OCI-LY7 (cell line): ENCODE measurements around the gene FERMT3. TPM values are rescaled to one million over a fixed set of nuclear protein-coding genes. Genes with fewer than 3 reads are reported as not detected.

Experiments used
- BruUV-seq: library from RNA; stranded (reverse); fragments of 400-500 nt; replicated peaks from 2 replicates; lab custom pipeline; 2021; lab: Mats Ljungman, UMichigan
- CTCF ChIA-PET: fragments of 300-600 bp; sonication (Branson Sonifier 250); formaldehyde crosslinking; loops from one replicate; lab custom pipeline; 2022; ENCODE audit warnings: antibody characterized with exemption; ENCODE audit not compliant: unreplicated experiment; lab: Charles Lee
- POLR2A ChIA-PET: fragments of 300-600 bp; sonication (Branson Sonifier 250); formaldehyde crosslinking; loops from one replicate; lab custom pipeline; 2022; ENCODE audit warnings: antibody characterized with exemption; lab: Charles Lee
- DNase-seq: peaks from one replicate; pipeline ENCODE4 v3.0.0-alpha.2; 2015; ENCODE audit warnings: low spot score
- H2AFZ ChIP-seq: fragments of 200-600 bp; sonication (generic), shearing (Covaris generic); 2 replicates; pipeline ENCODE4 v1.6.1; 2014; ENCODE audit warnings: mild to moderate bottlenecking, antibody characterized with exemption, low read length, moderate library complexity
- H3K27ac ChIP-seq: fragments of 200-600 bp; sonication (generic); 2 replicates; pipeline ENCODE4 v1.5.1; 2014; ENCODE audit warnings: mixed run types, low read depth, mild to moderate bottlenecking, moderate library complexity, low read length, inconsistent platforms; ENCODE audit not compliant: poor library complexity, severe bottlenecking
- H3K36me3 ChIP-seq: fragments of 200-600 bp; sonication (generic); 2 replicates; pipeline ENCODE4 v1.6.1; 2014; ENCODE audit warnings: mild to moderate bottlenecking, antibody characterized with exemption, low read length, moderate library complexity, mixed read lengths; ENCODE audit not compliant: insufficient read depth
- H3K4me1 ChIP-seq: fragments of 200-600 bp; sonication (generic); 2 replicates; pipeline ENCODE4 v1.5.1; 2014; ENCODE audit warnings: mild to moderate bottlenecking, low read length; ENCODE audit not compliant: insufficient read depth, poor library complexity, severe bottlenecking
- H3K4me2 ChIP-seq: fragments of 200-600 bp; sonication (generic); 2 replicates; pipeline ENCODE4 v1.6.1; 2014; ENCODE audit warnings: mild to moderate bottlenecking, low read length
- H3K4me3 ChIP-seq: fragments of 200-600 bp; sonication (generic); 2 replicates; pipeline ENCODE4 v1.5.1; 2014; ENCODE audit warnings: mild to moderate bottlenecking, low read depth, low read length; ENCODE audit not compliant: poor library complexity, severe bottlenecking
- H3K79me2 ChIP-seq: fragments of 200-600 bp; sonication (generic); 2 replicates; pipeline ENCODE4 v1.6.1; 2016; ENCODE audit warnings: low read depth, mild to moderate bottlenecking, low read length, moderate library complexity, mixed read lengths; ENCODE audit not compliant: insufficient read depth
- H3K9me2 ChIP-seq: fragments of 200-600 bp; sonication (generic); 2 replicates; pipeline ENCODE4 v1.6.1; 2016; ENCODE audit warnings: mild to moderate bottlenecking, low read length, mixed read lengths; ENCODE audit not compliant: insufficient read depth
- H3K9me3 ChIP-seq: fragments of 200-600 bp; sonication (generic); 2 replicates; pipeline ENCODE4 v1.6.1; 2014; ENCODE audit warnings: mild to moderate bottlenecking, mixed run types, low read length, mixed read lengths
- H4K20me1 ChIP-seq: fragments of 200-600 bp; sonication (generic); 2 replicates; pipeline ENCODE4 v1.6.1; 2014; ENCODE audit warnings: mild to moderate bottlenecking, antibody characterized with exemption, low read length, moderate library complexity, mixed read lengths; ENCODE audit not compliant: insufficient read depth
- EZH2phosphoT487 ChIP-seq: fragments of 200-600 bp; sonication (generic); IDR thresholded peaks from 2 replicates; pipeline ENCODE4 v1.6.1; 2018; ENCODE audit warnings: low read depth, borderline replicate concordance, mild to moderate bottlenecking, mixed run types, antibody characterized with exemption, low read length, moderate library complexity, mixed read lengths
- intact Hi-C: fragments of 100-400 bp; cut with micrococcal nuclease; formaldehyde crosslinking; loops from one replicate; pipeline ENCODE4 v1.10.0; 2022; ENCODE audit not compliant: unreplicated experiment
- total RNA-seq, 2 experiments: library from RNA; depleted of rRNA in 1 of 2; stranded (reverse); fragments of >200 nt in 1 of 2; shearing (Covaris generic) in 1 of 2; gene quantifications; 2 replicates each; pipeline ENCODE4 v1.2.3, GENCODE V29; 2014 to 2022
- TF ChIP-seq, protein P1 (sequence below): fragments of 200-600 bp; sonication (generic); conservative IDR thresholded peaks from 2 replicates; pipeline ENCODE4 v1.5.1; 2014; ENCODE audit warnings: mild to moderate bottlenecking, antibody characterized with exemption, low read length, moderate library complexity, mixed read lengths

FERMT3 gene
- total RNA-seq, 2 experiments from 2014 or later: 120 to 201 TPM

DNA sequence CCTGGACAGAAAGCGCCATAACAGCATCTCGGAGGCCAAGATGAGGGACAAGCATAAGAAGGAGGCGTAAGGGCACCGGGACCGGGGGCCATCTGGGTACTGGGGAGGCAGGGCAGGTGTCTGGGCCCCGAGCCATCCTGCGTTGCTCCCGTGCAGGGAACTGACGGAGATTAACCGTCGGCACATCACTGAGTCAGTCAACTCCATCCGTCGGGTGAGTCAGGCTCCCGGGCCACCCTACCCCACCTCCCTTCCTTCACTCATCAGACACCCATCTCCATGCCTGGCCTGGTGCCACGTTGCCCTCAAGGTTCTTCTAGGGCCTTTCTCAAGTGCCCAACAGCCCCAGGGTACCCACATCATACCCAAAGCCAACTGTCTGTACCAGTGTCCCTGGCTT lies 59.8 kb downstream of the FERMT3 start:
- DNase-seq: no peak
- H2AFZ ChIP-seq: no peak overlapping the region
- no peaks in the 10 kb centered on the region for H3K79me2 ChIP-seq
- no peaks in the 10 kb centered on the region for H3K9me2 ChIP-seq
- intact Hi-C loops: no loop called here
- no peak overlapping the region for H3K27ac ChIP-seq
- H3K4me2 ChIP-seq: no peak overlapping the region
- peaks cover 18% of the 10 kb centered on the region for H3K4me1 ChIP-seq
- no peaks in the 10 kb centered on the region for H3K9me3 ChIP-seq
- ChIA-PET CTCF (no interaction called here), POLR2A (no interaction called here)
- no peaks in the 10 kb centered on the region for H4K20me1 ChIP-seq
- no peak overlapping the region for H3K4me3 ChIP-seq
- no peaks in the 10 kb centered on the region for H3K36me3 ChIP-seq
- TF ChIP-seq, protein P1, sequence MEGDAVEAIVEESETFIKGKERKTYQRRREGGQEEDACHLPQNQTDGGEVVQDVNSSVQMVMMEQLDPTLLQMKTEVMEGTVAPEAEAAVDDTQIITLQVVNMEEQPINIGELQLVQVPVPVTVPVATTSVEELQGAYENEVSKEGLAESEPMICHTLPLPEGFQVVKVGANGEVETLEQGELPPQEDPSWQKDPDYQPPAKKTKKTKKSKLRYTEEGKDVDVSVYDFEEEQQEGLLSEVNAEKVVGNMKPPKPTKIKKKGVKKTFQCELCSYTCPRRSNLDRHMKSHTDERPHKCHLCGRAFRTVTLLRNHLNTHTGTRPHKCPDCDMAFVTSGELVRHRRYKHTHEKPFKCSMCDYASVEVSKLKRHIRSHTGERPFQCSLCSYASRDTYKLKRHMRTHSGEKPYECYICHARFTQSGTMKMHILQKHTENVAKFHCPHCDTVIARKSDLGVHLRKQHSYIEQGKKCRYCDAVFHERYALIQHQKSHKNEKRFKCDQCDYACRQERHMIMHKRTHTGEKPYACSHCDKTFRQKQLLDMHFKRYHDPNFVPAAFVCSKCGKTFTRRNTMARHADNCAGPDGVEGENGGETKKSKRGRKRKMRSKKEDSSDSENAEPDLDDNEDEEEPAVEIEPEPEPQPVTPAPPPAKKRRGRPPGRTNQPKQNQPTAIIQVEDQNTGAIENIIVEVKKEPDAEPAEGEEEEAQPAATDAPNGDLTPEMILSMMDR: no peak
- TF ChIP-seq EZH2phosphoT487: no peak
- no TSS peak for BruUV-seq

GRCh38 chr11:64267207-64267945 lies 60.9 kb downstream of the FERMT3 start:
- H3K9me2 ChIP-seq: no peaks in the 10 kb centered on the region
- DNase-seq: no peak
- H3K79me2 ChIP-seq: peaks cover 7% of the 10 kb centered on the region; the same call in 1 of the 2 replicates
- H3K4me2 ChIP-seq: no peak overlapping the region; the same call in 1 of the 2 replicates
- BruUV-seq: no TSS peak
- H2AFZ ChIP-seq: no peak overlapping the region
- intact Hi-C loops: no loop called here
- H3K36me3 ChIP-seq: no peaks in the 10 kb centered on the region
- no peaks in the 10 kb centered on the region for H4K20me1 ChIP-seq
- TF ChIP-seq EZH2phosphoT487: no peak
- TF ChIP-seq, protein P1: no peak
- H3K4me3 ChIP-seq: no peak overlapping the region
- ChIA-PET POLR2A (interaction anchor here (1.1 kb wide), 2 partner anchors 13 to 62 kb away, joined by 3 to 6 read pairs; no protein-coding TSS in a partner anchor), CTCF (no interaction called here)
- peaks cover 23% of the 10 kb centered on the region for H3K4me1 ChIP-seq
- no peak overlapping the region for H3K27ac ChIP-seq
- no peaks in the 10 kb centered on the region for H3K9me3 ChIP-seq
